DMS153 treated with DMSO at 0.1 percent for 48 hours (cell line): ENCODE measurements around the gene BUD31.
A peak's percentile ranks its signal among the peaks of the same experiment; 100 is the strongest.
"Not testable (repeated sequence)": the region's sequence is repeated elsewhere in the genome, so short reads cannot be mapped to it uniquely, and the experiment has no call there.

Experiments
- DNase-seq: peaks from one replicate; lab custom pipeline; 2025; ENCODE audit not compliant: unreplicated experiment; lab: John Stamatoyannopoulos, UW

The BUD31 gene

GRCh38 chr7:99397297-99397983, 11.3 kb upstream of the BUD31 start:
- DNase-seq: no peak

- no peak for DNase-seq
Observed at GRCh38 chr7:99398891-99399445, 9.8 kb upstream of the BUD31 start.

- DNase-seq: no peak
Observed at GRCh38 chr7:99399597-99399996, 9.2 kb upstream of the BUD31 start.

- DNase-seq: no peak
Observed at GRCh38 chr7:99402854-99403253, 5.9 kb upstream of the BUD31 start.

- no peak for DNase-seq
Observed at GRCh38 chr7:99403764-99404163, 5.0 kb upstream of the BUD31 start.

GRCh38 chr7:99404235-99404976, 4.4 kb upstream of the BUD31 start:
- no peak for DNase-seq

GRCh38 chr7:99404977-99405320, 3.8 kb upstream of the BUD31 start:
- no peak for DNase-seq

- no peak for DNase-seq
Observed at GRCh38 chr7:99406557-99406956, 2.2 kb upstream of the BUD31 start.

GRCh38 chr7:99407872-99408378, 844 bp upstream of the BUD31 start:
- no peak for DNase-seq

GRCh38 chr7:99409192-99409572, 413 bp downstream of the BUD31 start:
- no peak for DNase-seq

GRCh38 chr7:99409806-99410205, 1.0 kb downstream of the BUD31 start:
- no peak for DNase-seq

GRCh38 chr7:99410635-99411034, 1.9 kb downstream of the BUD31 start:
- no peak for DNase-seq

GRCh38 chr7:99415513-99416127, 6.9 kb downstream of the BUD31 start:
- not testable (repeated sequence) for DNase-seq

GRCh38 chr7:99418260-99418659, 9.5 kb downstream of the BUD31 start:
- DNase-seq: no peak

- no peak for DNase-seq
Observed at GRCh38 chr7:99419323-99420021, 10.7 kb downstream of the BUD31 start.

- no peak for DNase-seq
Observed at GRCh38 chr7:99420213-99420612, 11.4 kb downstream of the BUD31 start.

- no peak for DNase-seq
Observed at GRCh38 chr7:99420986-99421385, 12.2 kb downstream of the BUD31 start.

GRCh38 chr7:99422186-99422585, 13.4 kb downstream of the BUD31 start:
- peak; percentile 34 for DNase-seq

- peak; percentile 70 for DNase-seq
Observed at GRCh38 chr7:99422625-99423024, 13.9 kb downstream of the BUD31 start.

- DNase-seq: no peak
Observed at GRCh38 chr7:99424932-99425730, 16.4 kb downstream of the BUD31 start.
